Pons (tissue), 1 donor: Measurements from ENCODE around the gene FCGR3B.
"Not testable (repeated sequence)": the region's sequence is repeated elsewhere in the genome, so short reads cannot be mapped to it uniquely, and the experiment has no call there.

Source experiments
- DNase-seq: peaks from one replicate; pipeline ENCODE4 v3.0.0-alpha.2; 2016; ENCODE audit warnings: low spot score

FCGR3B gene

DNA sequence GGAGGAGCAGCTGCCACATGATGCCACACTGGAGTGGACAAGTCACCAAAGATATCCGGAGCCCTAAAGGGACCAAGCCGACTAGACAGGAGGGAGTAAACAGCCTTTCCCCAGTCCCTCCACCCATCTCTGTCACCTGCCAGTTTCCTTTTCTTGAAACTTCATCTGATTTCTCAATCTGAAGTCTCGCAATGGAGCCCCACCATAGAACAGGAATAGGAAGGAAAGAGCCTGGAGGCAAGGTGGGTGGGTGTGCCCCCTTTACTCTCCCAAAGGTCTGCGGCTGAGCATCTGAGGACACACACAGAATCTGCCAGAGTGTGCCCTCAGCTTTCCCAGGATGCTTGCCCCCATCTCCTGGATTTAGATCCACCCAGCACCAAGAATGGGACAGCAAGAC lies at the start of gene FCGR3B:
FCGR3B (minus strand) TSS at position 101 of the 400 bp plus-strand sequence; CDS start at position 19, 82 bp downstream.
- no peak for DNase-seq

DNA sequence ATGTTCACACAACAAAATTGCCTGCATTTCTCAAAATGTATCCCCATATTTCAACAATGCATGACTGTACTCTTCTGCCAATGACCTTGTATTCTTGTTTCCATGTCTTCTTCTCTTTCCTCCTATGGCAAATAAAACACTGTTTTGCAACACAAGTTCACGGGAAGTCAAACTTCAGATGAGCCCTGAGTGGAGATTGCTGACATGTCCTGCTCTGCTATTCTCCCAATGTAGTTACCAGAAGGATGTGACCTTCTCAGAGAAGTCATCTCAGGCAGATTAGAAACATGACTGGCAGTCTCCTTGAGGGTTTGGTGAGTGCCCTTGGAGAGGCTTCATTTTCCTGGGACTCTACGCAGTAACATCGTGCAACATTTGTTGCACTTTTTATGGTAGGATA lies 47.5 kb upstream of the FCGR3B start:
- DNase-seq, result no peak

DNA sequence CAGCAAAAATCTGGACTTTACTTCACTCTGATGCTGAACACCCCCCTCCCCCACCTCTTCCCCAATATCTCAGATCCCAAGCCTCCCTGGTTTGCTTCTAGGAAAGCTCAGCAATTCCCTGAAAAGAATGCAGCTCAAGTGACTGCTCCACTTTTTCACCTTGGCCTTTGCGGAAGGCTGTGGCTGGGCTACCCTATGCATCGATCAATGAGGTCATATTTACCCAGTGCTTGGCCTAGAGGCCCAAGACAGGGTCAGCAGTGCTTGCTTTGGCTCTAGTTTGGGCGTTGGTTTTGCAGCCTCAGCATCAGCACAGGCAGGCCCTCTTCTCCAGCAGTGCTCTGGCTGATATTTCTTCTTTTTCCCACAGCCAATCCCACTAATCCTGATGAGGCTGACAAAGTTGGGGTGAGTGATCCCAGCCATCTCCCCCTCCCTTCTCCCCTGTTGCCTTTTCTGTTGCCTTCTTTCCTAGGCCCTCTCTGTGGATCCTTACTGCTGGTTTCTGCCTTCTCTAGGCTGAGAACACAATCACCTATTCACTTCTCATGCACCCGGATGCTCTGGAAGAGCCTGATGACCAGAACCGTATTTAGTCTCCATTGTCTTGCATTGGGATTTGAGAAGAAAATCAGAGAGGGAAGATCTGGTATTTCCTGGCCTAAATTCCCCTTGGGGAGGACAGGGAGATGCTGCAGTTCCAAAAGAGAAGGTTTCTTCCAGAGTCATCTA lies 46.1 kb upstream of the FCGR3B start:
- DNase-seq, result peak; percentile 24

DNA sequence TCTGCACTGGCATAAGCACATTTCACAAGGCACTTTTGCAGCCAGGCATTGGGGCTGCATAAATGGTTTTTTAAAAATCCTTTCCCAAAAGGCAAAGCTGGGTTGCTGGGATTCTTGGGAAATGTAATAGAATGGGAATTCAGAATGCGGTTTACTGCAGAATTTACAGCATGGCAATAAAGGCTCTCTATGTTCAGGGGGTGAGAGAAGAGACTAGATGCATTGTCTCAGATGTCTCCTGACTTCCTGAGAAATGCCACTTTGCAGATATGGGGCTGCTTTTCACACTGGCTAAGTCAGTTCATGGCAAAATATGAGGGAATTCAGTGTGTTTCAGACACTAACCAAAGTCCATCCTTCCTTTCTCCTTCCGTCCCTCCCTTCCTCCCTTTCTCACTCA lies 45.5 kb upstream of the FCGR3B start:
- DNase-seq, result peak; percentile 85

DNA sequence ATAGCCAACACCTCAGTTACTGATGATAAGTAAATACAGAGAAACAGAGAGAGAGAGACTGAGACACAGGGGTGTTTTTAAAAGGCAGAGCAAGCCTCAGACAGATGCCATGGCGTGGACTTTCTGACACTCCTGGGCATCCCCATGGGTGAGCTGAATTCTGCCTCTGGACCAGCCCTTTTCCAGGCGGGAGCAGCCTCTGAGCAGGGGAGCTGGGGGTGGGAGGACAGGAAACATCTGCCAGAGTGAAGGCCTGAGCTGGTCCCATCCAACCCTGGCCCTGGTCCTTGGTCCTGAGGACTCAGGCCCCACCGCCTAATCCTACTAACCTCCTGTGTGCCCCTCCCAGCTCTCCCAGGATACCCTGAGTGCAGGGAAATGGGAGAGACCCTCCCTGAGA lies 43.9 kb upstream of the FCGR3B start:
- not testable (repeated sequence) for DNase-seq

DNA sequence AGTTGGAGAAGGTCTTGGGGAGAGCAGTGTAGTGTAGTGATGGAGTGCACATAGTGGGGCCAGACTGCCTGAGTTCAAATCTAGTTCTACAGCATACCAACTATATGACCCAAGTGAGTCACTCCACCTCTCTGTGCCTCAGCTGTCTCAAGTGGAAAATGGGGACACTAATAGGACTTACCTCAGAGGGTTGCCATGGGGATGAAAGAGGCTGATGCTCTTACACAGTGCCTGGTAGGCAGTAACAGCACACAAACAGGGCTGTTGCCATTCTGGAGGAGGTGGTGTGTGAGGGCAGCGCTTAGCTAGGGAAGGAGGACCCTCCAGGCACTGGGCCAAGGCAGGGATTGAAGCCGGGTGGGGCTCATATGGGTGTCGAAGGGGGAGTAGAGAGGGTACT lies 43.5 kb upstream of the FCGR3B start:
- DNase-seq, result not testable (repeated sequence)

DNA sequence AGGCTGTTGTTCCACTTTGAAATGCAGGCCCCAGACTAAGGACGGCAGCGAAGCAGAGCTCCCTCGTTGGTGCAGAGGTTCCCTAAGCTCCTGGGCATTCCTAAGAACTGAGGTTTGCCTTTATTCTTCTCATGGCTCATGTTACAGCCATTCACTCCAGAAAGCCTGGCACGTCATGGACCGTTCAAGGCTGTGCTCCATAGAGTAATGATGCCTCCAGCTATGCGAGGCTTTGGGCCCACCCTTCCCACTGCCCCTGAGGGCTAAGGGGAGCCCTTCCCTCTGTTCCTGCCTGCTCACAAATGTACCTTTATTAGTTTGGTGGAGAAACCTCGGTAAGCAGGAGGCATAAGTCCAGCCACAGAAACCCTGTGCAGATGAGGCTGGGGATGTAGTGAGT lies 42.5 kb upstream of the FCGR3B start:
- not testable (repeated sequence) for DNase-seq

DNA sequence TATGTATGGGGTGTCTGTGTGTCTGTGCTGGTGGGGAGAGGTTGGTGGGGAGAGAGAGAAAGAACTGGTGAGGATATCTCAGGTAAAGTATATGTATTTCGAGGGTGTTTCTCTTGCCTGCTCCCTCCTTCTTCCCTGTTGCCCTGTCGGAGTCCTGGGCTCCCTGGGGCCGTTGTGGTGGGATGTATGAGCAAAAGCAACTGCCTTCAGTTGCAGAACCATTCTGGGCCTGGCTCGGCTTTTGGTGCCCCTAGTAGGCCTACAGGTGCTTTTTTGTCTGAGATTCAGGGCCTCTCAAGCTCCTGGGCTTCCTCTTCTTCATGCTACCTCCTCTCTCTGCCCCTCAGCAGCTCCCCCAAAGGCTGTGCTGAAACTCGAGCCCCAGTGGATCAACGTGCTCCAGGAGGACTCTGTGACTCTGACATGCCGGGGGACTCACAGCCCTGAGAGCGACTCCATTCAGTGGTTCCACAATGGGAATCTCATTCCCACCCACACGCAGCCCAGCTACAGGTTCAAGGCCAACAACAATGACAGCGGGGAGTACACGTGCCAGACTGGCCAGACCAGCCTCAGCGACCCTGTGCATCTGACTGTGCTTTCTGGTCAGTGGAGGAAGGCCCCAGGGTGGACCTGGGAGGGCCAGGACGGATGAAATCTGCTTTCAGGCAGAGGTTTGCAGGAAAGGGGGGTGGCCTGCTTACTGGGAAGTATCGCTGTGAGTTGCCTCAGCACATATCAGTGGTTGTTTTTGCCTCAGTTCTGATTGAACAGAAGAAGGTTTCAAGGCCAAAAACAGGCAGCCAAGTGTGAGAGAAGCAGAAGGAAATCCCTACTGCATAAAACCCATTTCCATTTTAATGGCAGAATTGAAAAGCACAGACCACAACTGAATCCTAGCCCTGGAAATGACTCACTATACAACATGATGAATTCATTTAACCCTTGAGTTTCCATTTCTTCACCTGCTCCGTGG lies 40.4 kb upstream of the FCGR3B start:
- not testable (repeated sequence) for DNase-seq

DNA sequence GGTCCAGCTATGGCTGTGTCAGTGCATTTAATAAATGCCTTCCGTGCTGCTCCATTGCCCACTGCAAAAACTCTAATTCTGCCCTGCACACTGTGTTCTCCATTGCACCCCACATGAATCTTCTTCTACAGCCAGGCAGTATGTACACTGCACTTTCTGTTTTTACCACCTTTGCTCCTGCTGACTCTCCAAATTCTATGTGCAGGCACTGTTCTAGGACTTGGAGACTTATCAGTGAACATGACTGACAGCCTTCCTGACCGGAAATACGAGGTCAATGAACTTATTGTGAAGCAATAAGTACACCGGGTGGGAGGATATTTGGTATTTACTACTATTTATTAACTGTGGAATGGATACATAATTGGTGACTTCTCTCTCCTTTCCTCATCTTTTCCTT lies 33.7 kb upstream of the FCGR3B start:
- DNase-seq, result not testable (repeated sequence)

DNA sequence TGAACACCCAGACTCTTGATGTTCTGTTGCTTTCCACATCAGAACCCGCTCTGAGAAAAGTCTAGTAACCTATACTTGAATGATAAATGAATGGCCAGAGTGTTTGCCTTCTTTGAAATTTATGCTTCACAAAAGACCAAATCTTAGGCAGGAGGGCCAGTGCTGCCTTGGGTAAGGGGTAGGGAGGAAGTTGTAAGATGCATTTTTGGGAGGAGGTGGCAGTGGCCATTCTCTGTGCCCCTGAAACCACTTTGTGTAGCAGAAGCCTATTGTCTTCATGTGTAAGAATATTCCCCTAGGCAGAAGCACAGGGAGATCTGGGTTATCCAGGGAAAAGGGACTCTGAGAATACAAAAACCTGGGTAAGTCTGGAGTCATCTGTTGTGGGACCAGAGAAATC lies 32.6 kb upstream of the FCGR3B start:
- DNase-seq, result not testable (repeated sequence)

DNA sequence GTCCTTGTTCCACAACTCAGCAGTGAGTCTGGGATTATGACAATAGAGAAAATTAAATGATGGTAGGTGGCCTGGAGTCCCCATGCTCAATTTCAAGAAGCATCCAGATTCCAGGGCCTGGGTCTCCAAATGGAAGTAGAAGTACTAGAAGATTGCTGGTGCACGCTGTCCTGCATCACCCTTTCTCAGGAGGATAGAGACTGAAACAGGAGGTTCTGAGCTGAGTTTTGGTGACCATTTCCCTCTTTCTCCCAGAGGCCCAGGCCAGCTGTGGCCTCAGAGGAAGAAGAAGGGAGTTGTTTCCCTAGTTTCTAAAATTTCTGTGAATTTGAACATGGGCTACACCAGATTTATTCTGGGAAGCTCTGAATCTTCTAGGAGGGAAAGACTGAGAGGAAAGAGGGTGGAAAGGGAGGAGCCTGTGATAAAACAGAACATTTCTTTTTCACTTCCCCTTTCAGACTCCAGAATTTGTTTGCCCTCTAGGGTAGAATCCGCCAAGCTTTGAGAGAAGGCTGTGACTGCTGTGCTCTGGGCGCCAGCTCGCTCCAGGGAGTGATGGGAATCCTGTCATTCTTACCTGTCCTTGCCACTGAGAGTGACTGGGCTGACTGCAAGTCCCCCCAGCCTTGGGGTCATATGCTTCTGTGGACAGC lies 31.8 kb upstream of the FCGR3B start, which contains the start of gene FCGR2B:
FCGR2B (plus strand) TSS at position 460 of the 656 bp plus-strand sequence; CDS start at position 559, 99 bp downstream.
- DNase-seq, result not testable (repeated sequence)

DNA sequence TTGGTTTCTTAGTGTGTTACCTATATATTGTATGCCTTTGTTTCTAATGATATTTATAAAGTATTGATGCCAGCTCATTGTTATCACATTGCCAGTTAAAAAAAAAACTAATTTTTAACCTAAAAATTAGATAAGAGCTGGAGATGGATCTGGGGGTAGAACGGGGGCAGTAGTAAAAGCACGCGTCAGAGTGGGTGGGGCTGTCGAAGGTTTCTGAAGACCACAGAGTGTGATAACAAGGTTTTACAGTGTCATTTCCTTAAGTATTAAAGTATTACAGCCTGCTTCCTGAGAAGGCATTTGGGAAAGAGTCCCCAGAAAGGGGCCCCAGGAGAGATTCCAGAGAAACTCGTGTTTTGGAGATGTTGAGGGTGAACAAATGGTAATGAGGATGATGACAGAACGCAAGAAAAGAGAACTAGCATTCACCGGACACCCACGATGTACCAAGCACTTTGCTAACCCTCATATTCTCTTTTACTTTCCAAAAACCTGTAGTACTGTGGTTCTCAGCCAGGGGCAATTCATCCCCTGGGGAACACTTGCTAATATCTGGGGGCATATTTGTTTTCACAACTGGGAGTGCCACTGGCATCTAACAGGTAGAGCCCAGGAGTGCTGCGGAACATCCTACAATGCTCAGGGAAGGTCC lies 30.8 kb upstream of the FCGR3B start:
- DNase-seq, result not testable (repeated sequence)

DNA sequence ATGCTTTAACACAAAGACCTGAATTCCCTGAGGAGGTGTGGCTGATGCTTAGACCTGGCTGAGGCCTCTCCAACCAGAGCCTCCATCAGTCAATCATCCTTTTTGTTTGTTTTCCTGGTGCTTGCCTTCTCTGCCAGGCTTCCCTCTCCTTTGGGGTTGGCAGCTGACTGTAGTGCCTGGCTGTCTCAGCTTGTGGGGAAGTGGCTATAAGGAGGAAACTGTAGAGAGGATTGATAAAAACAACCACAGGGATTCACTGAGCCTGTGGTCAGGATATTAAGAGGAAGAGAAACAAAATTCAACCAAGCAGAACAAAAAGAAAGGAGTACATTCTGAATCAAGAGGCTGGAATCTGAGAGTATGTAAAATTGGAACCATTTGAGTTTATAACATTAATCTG lies 27.5 kb upstream of the FCGR3B start:
- not testable (repeated sequence) for DNase-seq

DNA sequence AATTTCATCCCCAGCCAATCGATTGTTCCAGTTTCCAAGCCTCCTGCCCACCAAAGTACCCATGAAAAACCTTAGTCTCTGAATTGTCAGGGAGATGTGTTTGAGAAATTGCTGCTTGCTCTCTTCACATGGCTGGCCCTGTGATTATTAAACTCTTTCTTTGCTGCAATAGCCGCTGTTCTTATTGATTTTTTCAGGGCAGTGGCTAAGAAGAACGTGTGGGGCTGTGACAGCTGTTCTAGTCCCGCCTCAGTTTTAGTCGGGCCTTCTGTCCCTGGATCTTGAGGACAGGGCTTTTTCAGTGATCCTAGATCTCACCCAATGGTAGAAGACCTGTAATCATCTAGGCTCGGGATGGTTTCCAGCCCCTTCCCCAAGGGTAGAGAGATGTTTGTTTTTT lies 23.0 kb upstream of the FCGR3B start:
- not testable (repeated sequence) for DNase-seq

DNA sequence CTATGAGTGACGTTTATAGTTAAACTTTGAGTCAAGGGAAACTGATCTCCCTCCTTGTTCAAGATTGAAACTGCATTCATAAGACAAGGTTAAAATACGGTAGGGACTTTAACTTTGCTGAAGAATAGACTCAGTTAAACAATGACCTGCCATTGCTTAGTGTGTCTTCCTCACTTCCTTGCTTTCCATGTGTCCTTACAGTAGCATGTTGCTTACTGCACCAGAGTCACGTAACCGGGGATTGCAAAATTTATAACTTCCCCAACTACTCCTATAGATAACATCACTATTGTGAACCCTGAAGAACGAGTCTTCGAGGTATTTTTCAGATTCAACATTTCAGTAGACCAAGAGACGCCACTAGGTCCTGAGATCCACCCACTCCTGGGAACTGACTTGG lies 22.6 kb upstream of the FCGR3B start:
- not testable (repeated sequence) for DNase-seq

DNA sequence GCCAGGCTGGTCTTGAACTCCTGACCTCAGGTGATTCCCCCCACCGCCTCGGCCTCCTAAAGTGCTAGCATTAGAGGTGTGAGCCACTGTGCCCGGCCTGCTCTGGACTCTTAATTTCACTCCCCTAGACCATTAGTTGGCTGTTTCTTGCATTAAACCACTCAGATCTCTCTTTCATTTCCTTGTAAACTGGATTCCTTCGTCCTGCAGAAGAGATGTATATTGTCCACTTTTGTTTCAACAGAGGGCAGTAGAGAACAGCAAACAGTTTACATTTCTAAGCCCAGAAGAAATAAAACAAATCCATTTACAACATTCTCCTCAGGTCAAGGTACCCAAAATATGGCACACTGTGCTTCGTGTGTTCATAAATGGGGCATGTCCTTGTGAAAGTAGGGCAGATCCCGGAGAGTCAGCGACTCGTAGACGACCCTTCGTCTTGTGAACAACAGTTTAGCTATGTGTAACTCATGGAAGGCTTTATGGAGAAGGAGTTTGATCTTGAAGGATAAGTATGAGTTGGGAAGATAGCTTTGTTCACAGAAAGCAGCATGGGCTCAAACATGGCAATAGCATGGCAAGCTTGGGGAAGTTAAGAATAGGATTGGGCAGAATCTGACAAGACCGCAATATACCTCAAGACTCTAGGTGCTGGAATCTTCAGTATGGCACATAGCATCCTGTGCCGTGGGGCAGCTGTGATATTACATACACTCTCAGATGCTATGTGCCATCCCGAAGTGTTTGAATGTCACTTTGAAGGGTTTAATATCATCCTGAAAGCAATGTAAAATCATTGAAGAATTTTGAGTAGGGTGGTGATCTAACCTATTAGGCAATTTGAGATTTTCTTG lies 16.8 kb upstream of the FCGR3B start:
- DNase-seq, result peak; percentile 73

DNA sequence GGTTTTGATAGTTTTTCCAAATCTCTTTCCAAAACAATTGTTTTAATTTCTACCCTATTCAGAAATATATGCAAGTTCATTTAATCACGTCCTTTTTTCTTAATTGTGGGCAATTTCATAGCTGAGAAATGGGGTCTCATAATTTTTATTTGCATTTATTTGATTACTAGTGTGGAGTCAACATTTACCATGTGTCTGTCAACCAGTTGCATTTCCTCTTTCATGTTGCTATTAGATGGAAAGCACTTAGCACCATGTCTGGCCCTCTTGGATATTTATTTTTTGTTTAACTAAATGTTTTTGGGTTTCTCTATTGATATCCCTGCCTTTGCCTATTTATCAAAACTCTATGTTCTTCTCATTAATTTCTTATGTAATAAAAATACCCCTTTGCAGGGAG lies 13.9 kb upstream of the FCGR3B start:
- not testable (repeated sequence) for DNase-seq

DNA sequence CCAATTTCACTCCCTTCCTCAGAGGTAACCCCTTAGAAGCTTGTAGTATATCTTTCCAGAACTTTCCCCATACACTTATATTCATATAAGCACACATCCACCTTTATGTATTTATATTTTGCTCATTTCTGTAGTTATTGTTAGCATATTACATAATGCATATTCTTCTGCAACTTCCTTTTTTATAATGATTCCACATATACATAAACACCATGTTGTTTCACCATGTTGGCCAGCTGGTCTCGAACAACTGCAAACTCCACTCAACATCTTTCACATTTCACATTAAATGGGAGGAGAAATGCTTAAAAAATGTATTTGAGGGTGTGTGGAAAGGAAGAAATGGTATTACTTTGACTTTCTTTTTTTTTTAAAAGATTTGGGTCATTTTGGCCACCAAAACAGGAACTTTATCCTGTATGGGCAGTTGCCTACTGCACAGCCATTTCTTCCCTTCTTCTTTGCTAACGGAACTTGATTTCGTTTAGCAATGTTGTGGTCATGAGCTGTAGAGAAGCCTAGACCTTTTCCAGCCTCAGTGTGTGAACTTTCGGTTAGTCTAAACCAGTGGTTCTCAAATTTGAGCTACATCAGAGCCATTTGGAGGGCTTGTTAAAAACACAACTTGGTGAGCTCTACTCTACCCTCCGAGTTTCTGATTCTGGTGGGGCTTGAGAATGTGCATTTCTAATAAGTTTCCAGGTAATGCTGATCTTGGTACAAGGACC lies 12.7 kb upstream of the FCGR3B start:
- peak; percentile 9 for DNase-seq

DNA sequence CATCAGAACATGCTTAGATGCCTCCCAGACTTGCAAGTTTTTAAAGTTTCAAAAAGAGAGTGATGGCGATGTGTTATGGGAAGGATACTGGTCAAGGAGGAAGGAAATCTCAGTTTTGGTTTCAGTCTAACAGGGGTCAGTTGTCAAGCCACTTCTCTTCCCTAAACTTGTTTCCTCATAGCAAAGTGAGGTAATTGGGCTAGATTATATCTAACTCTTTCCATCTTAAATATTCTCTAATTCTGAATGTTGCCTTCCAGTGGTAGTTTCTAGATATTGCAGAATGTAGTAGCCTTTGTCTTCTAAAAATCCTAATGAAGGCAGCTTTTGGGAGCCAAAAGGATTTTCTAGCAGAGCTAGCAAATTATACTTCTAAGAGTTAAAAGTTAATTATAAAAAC lies 11.7 kb upstream of the FCGR3B start:
- DNase-seq, result peak; percentile 76

DNA sequence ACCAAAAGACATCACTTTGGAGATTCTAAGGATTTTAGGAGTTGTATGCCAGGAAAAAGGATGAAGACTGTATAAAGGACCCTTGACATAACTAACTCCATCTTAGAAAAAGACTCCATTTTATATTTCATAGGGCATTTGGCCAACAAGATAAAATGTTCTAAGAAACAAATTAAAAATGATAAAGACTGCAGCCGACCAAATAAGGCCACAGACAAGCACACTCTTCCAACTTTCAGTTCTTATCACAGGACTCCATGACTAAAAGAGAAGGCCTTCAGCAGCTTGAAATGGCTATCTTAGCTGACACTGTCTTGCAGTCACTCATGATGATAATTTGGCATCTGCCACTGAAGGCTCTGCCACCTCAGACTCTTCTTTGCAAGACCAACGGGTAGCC lies 8.2 kb upstream of the FCGR3B start:
- DNase-seq, result not testable (repeated sequence)
